Stimulated activated CD8-positive, alpha-beta memory T cell treated with anti-CD3 and anti-CD28 coated beads, Interleukin-7, amount 100 ng/mL, for 1 hour (primary cell): ENCODE measurements around the gene MIEF2.
A peak's percentile ranks its signal among the peaks of the same experiment; 100 is the strongest.

Source experiments
- DNase-seq, 2 donors: peaks; one replicate each; pipeline ENCODE4 v3.0.0-alpha.2; 2020; ENCODE audit warnings: low read depth in 2 of 2

Gene MIEF2

GRCh38 chr17:18234853-18235380 lies 25.5 kb upstream of the MIEF2 start:
- no peak for DNase-seq

GRCh38 chr17:18235743-18236256 lies 24.7 kb upstream of the MIEF2 start:
- no peak for DNase-seq

- no peak for DNase-seq
Observed at GRCh38 chr17:18236494-18236893, 24.0 kb upstream of the MIEF2 start.

GRCh38 chr17:18237461-18237860 lies 23.0 kb upstream of the MIEF2 start:
- DNase-seq, result no peak

- no peak for DNase-seq
Observed at GRCh38 chr17:18238299-18238698, 22.2 kb upstream of the MIEF2 start.

- no peak for DNase-seq
Observed at GRCh38 chr17:18240449-18240848, 20.0 kb upstream of the MIEF2 start.

GRCh38 chr17:18241229-18241871 lies 19.1 kb upstream of the MIEF2 start:
- no peak for DNase-seq

GRCh38 chr17:18245038-18245776 lies 15.3 kb upstream of the MIEF2 start:
- no peak for DNase-seq

GRCh38 chr17:18246109-18246725 lies 14.2 kb upstream of the MIEF2 start:
- no peak for DNase-seq

GRCh38 chr17:18246880-18247612 lies 13.4 kb upstream of the MIEF2 start:
- no peak for DNase-seq

- DNase-seq, result no peak
Observed at GRCh38 chr17:18247613-18248001, 12.9 kb upstream of the MIEF2 start.

GRCh38 chr17:18248300-18248731 lies 12.1 kb upstream of the MIEF2 start:
- peak; percentile 27 to 35 for DNase-seq

GRCh38 chr17:18248811-18249210 lies 11.7 kb upstream of the MIEF2 start:
- no peak for DNase-seq

GRCh38 chr17:18250259-18250658 lies 10.2 kb upstream of the MIEF2 start:
- no peak for DNase-seq

GRCh38 chr17:18250708-18251107 lies 9.8 kb upstream of the MIEF2 start:
- DNase-seq, result no peak

GRCh38 chr17:18251204-18251603 lies 9.3 kb upstream of the MIEF2 start:
- no peak for DNase-seq

GRCh38 chr17:18252160-18252559 lies 8.3 kb upstream of the MIEF2 start:
- no peak for DNase-seq

GRCh38 chr17:18253187-18253884 lies 7.1 kb upstream of the MIEF2 start:
- no peak for DNase-seq

GRCh38 chr17:18253947-18254821 lies 6.3 kb upstream of the MIEF2 start:
- no peak for DNase-seq
